Measurements from ENCODE around the gene SARS2. TPM values are rescaled to one million over a fixed set of nuclear protein-coding genes. Genes with fewer than 3 reads are reported as not detected.

The SARS2 gene
- total RNA-seq, 2 donors from 2014 or later = 23.3 to 57.5 TPM

- intact Hi-C loops (cut with DNase I) = no loop called here
- Histone ChIP-seq H3K27me3 (replicated peaks; ENCODE audit: insufficient read depth) (peaks cover 12% of the 10 kb centered on the region), H3K4me3 (no peak overlapping the region), H3K27ac (no peak overlapping the region), H3K36me3 (peaks cover 4 to 8% of the 10 kb centered on the region in 2 donors), H3K4me1 (replicated peaks) (no peaks in the 10 kb centered on the region), H3K9me3 (no peaks in the 10 kb centered on the region)
- 95% methylated on average over 12 of the region's 12 CpGs for WGBS
- TF ChIP-seq POLR2A (IDR thresholded peaks at IDR 0.05) (no peak), POLR2AphosphoS5 (IDR thresholded peaks at IDR 0.05) (no peak)
- TF ChIP-seq, protein P1, sequence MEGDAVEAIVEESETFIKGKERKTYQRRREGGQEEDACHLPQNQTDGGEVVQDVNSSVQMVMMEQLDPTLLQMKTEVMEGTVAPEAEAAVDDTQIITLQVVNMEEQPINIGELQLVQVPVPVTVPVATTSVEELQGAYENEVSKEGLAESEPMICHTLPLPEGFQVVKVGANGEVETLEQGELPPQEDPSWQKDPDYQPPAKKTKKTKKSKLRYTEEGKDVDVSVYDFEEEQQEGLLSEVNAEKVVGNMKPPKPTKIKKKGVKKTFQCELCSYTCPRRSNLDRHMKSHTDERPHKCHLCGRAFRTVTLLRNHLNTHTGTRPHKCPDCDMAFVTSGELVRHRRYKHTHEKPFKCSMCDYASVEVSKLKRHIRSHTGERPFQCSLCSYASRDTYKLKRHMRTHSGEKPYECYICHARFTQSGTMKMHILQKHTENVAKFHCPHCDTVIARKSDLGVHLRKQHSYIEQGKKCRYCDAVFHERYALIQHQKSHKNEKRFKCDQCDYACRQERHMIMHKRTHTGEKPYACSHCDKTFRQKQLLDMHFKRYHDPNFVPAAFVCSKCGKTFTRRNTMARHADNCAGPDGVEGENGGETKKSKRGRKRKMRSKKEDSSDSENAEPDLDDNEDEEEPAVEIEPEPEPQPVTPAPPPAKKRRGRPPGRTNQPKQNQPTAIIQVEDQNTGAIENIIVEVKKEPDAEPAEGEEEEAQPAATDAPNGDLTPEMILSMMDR (IDR thresholded peaks at IDR 0.05) = no peak
- no peak for DNase-seq (ENCODE audit: low spot score)
Measured at GRCh38 chr19:38907670-38908069, 22.9 kb downstream of the SARS2 start.

GRCh38 chr19:38907227-38907626, 23.3 kb downstream of the SARS2 start:
- intact Hi-C loops (cut with DNase I) = no loop called here
- Histone ChIP-seq H3K9me3 (no peaks in the 10 kb centered on the region), H3K27me3 (replicated peaks; ENCODE audit: insufficient read depth) (peaks cover 12% of the 10 kb centered on the region), H3K4me3 (no peak overlapping the region), H3K36me3 (peaks cover 4 to 8% of the 10 kb centered on the region in 2 donors), H3K4me1 (replicated peaks) (no peaks in the 10 kb centered on the region), H3K27ac (no peak overlapping the region)
- WGBS = 94% methylated on average over 26 of the region's 29 CpGs
- no peak for DNase-seq (ENCODE audit: low spot score)
- no peak for TF ChIP-seq POLR2AphosphoS5 (IDR thresholded peaks at IDR 0.05)
- TF ChIP-seq POLR2A (IDR thresholded peaks at IDR 0.05) = no peak
- TF ChIP-seq, protein P1 (IDR thresholded peaks at IDR 0.05) = no peak

DNA sequence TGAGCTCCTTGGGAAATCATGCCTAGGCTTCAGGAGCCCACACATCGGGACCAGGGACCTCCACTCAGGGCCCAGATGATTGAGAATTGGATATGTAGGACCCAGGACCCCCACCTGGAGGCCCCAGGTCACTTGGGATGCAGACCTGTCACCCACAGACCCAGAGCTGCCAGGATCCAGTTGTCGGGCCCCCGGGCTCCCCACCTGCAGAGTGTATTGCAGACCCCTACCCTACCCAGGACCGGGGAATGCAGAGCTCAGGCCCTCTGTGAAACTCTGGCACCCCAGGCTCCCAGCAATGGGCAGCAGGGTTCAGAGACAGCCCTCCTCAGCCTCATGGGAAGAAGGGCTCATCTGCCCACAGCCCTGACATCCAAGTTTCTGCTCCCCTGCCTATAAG, 24.9 kb downstream of the SARS2 start:
- TF ChIP-seq POLR2A (IDR thresholded peaks at IDR 0.05) (no peak), POLR2AphosphoS5 (IDR thresholded peaks at IDR 0.05) (no peak)
- TF ChIP-seq, protein P1 (IDR thresholded peaks at IDR 0.05) = no peak
- WGBS = 86% methylated on average over 4 of the region's 4 CpGs
- H3K27ac ChIP-seq = no peak overlapping the region
- intact Hi-C loops (cut with DNase I) = no loop called here
- H3K36me3 ChIP-seq = peaks cover 4 to 8% of the 10 kb centered on the region in 2 donors
- no peak for DNase-seq (ENCODE audit: low spot score)
- no peaks in the 10 kb centered on the region for H3K27me3 ChIP-seq (replicated peaks; ENCODE audit: insufficient read depth)
- H3K9me3 ChIP-seq = no peaks in the 10 kb centered on the region
- no peak overlapping the region for H3K4me3 ChIP-seq
- H3K4me1 ChIP-seq (replicated peaks) = peaks cover 4% of the 10 kb centered on the region

GRCh38 chr19:38904581-38905539, 25.7 kb downstream of the SARS2 start:
- intact Hi-C loops (cut with DNase I) = no loop called here
- H3K4me1 ChIP-seq (replicated peaks) = peaks cover 4% of the 10 kb centered on the region
- no peaks in the 10 kb centered on the region for H3K27me3 ChIP-seq (replicated peaks; ENCODE audit: insufficient read depth)
- no peak overlapping the region for H3K27ac ChIP-seq
- no peaks in the 10 kb centered on the region for H3K9me3 ChIP-seq
- no peak overlapping the region for H3K4me3 ChIP-seq
- TF ChIP-seq, protein P1 (IDR thresholded peaks at IDR 0.05) = no peak
- no peak for TF ChIP-seq POLR2A (IDR thresholded peaks at IDR 0.05)
- TF ChIP-seq POLR2AphosphoS5 (IDR thresholded peaks at IDR 0.05) = no peak
- H3K36me3 ChIP-seq = peaks cover 4 to 8% of the 10 kb centered on the region in 2 donors
- no peak for DNase-seq (ENCODE audit: low spot score)
- WGBS = 92% methylated on average over 35 of the region's 35 CpGs

Data from prostate gland (tissue), 2 donors.